ENCODE data around the gene SULT1B1.

The SULT1B1 gene

GRCh38 chr4:69684804-69685203 lies 75.6 kb downstream of the SULT1B1 start:
- no peak for DNase-seq

All from DMS79 (cell line).